HG02840 (cell line): ENCODE measurements around the gene CNTNAP5.
"Not testable (repeated sequence)": the region's sequence is repeated elsewhere in the genome, so short reads cannot be mapped to it uniquely, and the experiment has no call there.

ENCODE experiments used
- ATAC-seq: cut with Tn5 transposase; IDR thresholded peaks from one replicate; pipeline ENCODE4 v1.9.1; 2021; ENCODE audit warnings: mild to moderate bottlenecking, moderate library complexity, moderate number of reproducible peaks; ENCODE audit not compliant: unreplicated experiment, low FRiP score

The CNTNAP5 gene

DNA sequence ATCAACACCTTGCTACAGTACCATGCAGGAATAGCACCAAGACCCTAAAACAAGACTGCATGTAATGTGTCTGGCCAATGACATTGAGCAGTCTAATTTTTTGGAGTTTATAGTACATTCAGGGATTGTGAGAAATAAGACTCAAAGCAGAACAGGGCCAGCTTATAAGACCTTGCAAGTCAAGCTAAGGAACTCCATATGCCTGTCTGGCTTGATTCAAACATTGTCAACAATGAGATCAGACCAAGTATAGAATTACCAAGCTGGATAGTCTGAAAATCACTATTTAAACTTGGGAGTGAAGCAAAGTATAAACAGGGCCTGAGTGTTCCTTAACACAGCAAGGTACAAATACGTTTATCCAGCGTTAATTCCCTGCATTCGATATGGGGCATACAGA lies 370.9 kb downstream of the CNTNAP5 start:
- ATAC-seq: no peak

DNA sequence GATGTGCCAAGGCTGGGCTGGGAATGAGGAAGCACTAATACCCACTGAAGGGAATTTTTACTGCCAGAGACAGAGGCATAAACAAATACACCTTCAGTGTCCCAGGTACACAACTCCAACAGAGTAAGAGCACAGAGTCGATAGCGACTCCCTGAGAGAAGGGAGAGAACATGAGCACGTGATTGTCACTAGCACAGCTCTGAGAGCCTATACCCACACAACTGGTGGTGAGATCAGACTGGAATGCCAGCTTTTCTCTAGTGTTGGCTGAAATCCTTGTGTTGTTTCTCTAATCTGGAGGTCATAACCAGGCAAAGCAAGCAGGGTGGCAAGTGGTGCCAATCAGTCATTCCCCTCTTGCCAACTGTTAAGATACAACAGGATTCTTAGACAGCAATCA lies 377.2 kb downstream of the CNTNAP5 start:
- no peak for ATAC-seq

- ATAC-seq: not testable (repeated sequence)
Observed at GRCh38 chr2:124407836-124408534, 382.9 kb downstream of the CNTNAP5 start.

- no peak for ATAC-seq
Observed at GRCh38 chr2:124424074-124424473, 399.0 kb downstream of the CNTNAP5 start.

DNA sequence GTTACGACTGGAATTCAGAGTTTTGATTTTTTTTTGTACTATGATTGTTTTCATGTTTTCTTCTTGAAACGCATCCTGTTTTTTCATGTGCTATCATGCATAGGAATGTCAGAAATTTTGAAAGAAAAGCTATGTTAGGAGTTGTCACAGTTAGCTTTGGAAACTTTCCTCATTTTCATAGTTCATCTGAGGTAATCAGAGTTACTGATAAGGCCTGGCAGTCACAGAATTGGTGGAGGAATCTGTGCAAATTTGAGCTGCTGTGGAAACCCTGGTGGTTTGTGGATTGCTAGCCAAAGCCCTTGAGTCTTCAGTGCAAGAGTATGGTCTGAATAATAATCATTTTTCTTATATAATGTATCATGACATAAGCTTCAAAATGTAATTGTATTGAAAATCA lies 401.0 kb downstream of the CNTNAP5 start:
- no peak for ATAC-seq

GRCh38 chr2:124426625-124427024 lies 401.5 kb downstream of the CNTNAP5 start:
- no peak for ATAC-seq

DNA sequence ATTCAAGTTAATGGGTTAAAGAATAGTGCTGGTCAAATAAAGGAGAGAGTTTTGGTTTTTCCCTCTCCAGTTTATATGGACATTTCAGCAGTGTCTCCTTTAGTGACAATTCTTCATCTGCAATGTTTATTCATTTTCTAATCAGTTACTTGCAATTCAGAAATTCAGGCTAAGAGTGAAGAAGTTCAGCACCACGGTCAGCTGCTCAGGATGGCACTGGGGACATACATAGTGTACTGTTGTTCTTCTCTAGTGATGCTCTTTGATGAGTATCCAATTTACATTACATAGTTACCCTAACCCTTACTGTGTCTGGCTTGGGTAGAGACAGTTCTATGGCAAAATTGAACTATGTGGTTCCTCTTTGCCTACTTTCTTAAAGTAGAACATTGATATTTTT lies 412.7 kb downstream of the CNTNAP5 start:
- ATAC-seq: no peak

DNA sequence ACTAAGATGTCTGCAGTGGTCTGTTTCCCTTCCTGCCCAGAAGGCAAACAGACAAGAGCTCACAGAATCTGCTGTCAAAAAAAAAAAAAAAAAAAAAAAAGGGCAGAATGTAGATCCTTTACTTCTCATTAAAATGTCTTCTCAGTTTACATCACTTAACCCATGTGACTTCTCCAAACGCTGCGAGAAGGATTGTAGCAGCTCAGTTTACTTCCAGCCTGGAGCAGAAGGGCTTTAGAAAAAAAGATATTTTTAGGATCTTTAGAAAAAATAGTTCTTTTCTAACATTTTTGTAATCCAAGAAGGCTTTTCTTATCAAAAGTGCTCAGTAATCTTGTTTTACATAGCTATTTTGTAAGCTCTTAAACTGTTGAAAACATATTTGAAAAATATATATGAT lies 425.4 kb downstream of the CNTNAP5 start:
- ATAC-seq: no peak

DNA sequence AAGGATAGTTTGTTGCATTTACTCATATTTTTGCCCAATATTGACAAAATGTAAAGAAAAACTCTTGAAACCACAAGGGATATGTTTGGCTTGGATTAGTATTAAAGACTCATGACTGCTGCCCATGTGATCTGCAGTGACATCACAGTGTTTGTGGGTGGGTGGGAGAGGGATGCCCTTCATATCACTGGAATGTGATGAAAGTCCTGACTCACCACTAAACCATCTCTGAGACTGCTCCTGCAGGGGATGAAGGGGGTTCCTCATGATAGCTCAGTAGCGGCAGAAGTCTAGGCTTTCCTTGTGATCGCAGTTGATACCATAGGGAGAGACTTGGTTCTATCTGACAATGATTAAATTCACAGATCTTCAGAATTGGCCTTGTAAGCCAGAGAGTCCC lies 451.2 kb downstream of the CNTNAP5 start:
- ATAC-seq: no peak

DNA sequence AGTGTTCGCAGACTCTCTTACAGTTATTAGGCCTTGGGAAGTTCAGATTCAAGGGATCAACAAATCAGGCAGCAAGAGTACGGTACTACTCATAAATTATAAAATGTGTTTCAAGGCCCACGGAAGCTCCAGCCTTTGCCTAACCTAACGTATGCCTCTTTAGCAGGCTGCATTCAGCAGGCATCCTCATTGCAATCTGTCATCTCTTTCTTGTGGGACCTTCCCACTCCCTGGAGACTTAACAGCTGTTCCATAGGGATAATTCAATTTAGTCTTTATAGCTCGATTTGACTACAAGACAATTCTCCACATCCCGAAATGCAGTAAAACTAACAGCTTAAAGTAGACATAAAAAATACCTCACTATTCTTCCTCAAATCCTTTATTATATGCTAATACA lies 453.7 kb downstream of the CNTNAP5 start:
- no peak for ATAC-seq

DNA sequence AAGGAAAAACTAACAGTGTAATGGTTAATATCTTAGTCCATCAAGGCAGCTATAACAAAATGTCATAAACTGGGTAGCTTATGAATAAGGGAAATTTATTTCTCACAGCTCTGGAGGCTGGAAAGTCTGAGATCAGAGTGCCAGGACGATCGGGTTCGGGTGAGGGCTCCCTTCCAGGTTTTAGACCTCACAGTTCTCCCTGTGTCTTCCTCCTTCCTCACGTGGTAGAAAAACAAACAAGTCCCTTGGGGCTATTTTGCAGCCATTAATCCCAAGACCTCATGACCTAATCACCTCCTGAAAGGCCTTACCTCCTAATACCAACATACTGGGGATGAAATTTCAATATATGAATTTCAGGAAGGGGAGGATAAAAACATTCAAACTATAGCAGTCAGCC lies 455.9 kb downstream of the CNTNAP5 start:
- ATAC-seq: no peak

DNA sequence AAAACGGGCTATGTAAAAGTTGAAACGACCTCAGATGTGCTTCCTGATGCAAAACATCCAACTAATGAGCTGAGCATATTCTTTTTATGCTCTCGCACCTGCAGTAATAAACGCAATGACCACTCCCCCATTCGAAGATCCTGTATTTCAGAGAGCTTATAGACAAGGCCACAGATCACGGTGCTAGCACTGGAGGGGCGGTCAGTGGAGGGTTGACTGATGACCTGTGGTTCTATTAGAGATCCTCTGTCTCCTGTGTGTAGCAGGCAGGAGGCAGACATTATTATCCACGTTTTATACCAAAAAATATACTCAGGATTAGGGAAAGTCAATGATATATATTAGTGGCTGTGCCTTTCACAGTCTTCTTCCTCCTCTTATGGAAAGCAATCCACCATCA lies 457.0 kb downstream of the CNTNAP5 start:
- no peak for ATAC-seq

- ATAC-seq: no peak
Observed at GRCh38 chr2:124482551-124482950, 457.5 kb downstream of the CNTNAP5 start.

GRCh38 chr2:124485659-124486058 lies 460.6 kb downstream of the CNTNAP5 start:
- no peak for ATAC-seq

DNA sequence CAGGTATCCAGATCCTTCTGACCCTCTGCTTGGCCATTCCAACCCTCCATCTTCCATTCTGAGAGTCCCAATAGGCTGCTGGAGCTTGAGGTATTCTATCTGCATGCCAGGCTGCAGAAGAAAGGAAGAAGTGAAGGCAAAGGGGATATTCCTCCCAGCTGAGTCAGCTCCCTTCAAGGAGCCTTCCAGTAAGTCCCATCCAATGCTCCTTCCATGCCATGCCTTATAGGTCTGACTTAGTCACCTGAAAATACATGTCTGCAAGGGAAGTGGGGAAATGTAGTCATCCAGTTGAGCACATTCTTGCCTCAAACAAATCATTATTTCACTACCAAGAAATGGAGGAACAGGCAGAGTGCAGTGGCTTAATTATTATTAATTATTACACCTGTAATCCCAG lies 464.6 kb downstream of the CNTNAP5 start:
- ATAC-seq: no peak

DNA sequence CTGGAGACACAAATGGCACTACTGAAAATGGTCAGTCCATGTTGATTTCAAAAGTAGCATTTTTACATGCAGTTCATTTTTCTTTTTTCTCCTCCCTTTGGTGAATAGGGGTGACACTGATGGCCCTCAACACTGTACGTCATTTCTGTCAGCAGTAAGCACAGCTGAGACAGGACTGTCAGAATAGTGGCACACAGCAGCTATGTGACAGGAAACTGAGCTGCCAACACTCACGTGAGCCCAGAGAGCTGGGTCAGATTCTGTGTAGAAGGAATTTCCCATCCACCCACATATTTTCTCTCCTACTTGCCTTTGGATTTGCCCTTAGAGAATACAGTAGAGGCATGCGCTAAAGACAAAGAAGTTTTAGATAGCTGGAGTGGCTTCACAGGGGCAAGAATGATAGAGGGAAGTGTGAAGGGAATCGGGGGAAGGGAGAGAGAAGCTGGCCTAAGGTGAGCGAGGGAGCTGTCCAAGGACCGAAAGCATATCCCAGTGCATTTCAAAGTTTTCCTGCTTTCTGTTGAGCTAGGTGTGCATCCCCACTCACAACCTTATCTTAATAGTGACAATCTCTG lies 476.6 kb downstream of the CNTNAP5 start:
- no peak for ATAC-seq

DNA sequence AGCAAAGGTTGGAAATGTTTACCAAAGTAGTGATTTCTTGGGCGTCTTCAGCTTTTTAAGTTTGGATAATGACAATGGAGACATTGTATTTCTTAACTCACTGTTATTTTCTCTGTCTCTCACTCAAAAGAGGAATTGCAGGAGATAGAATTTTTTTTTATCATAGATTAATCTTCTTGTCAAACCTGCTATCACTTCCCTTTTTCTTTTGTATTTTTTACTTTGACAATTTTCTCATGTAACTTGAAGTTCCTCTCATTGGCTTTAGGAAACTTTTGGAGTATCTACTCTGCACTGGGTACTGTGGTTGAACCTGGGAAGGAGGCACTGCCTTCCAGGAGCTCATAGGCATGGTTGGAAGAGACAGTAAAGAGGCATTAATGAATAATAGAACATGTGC lies 489.1 kb downstream of the CNTNAP5 start:
- ATAC-seq: no peak

- ATAC-seq: no peak
Observed at GRCh38 chr2:124520953-124521352, 495.9 kb downstream of the CNTNAP5 start.

DNA sequence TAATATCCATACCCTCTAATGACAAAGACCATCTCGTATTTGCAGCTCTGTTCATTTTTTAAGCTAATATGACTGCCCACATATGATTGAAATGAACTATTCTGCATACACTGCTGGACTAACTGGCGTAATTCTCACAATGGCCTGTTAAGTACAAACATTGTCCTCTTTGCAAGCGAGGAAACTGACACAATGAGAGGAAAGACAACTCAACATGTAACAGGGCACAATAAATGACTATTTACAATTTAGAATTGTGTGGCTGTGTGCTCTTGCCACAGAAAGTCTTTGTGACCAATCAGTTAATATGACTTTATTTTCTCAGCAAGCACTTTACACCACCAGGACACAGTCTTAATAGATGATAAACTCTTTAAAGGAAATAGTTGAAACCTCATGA lies 498.0 kb downstream of the CNTNAP5 start:
- ATAC-seq: no peak

GRCh38 chr2:124524155-124524915 lies 499.2 kb downstream of the CNTNAP5 start:
- no peak for ATAC-seq

GRCh38 chr2:124526221-124526620 lies 501.1 kb downstream of the CNTNAP5 start:
- no peak for ATAC-seq

DNA sequence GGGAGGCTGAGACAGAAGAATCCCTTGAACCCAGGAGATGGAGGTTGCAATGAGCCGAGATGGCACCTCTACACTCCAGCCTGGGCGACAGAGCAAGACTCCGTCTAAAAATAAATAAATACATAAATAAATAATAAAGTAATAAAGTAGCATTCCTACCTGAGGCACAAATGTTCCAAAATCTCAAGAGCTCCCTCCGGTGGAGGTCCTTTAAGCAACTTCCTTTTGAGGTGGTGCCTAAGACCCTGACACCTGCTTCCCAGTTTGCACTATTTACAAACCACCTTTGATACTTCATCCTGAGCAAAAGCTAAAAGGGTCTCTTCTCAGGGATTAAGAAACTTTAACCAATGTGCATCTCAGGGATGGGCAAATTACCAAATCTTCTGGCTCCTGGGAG lies 505.1 kb downstream of the CNTNAP5 start:
- ATAC-seq: no peak
